K562 (cell line): ENCODE data around the gene STOX1. TPM values are rescaled to one million over a fixed set of nuclear protein-coding genes. Genes with fewer than 3 reads are reported as not detected.

ENCODE experiments used
- BCLAF1 ChIP-seq, 2 experiments: fragments of 450-650 bp in 1 of 2; IDR thresholded peaks; 2 replicates each; pipeline ENCODE4 v1.6.1; 2011 to 2017; ENCODE audit warnings: low read depth in 2 of 2, antibody characterized with exemption in 1 of 2, borderline replicate concordance in 1 of 2, low read length in 1 of 2, mild to moderate bottlenecking in 1 of 2, mixed read lengths in 1 of 2; ENCODE audit not compliant: control insufficient read depth in 1 of 2
- CC2D1A ChIP-seq: fragments of 450-650 bp; IDR thresholded peaks from 2 replicates; pipeline ENCODE4 v1.6.1; 2017; ENCODE audit warnings: mild to moderate bottlenecking
- ETV5 ChIP-seq: sonication (generic); formaldehyde crosslinking; IDR thresholded peaks from 2 replicates; pipeline ENCODE4 v1.4.0; 2020; ENCODE audit warnings: low read depth, mild to moderate bottlenecking, missing genetic modification reagents
- FOSL1 ChIP-seq: fragments of 200-800 bp; sonication (Bioruptor generic); conservative IDR thresholded peaks from 2 replicates; pipeline ENCODE4 v1.6.1; 2016; ENCODE audit warnings: missing genetic modification characterization, missing compliant biosample characterization
- HMG20A ChIP-seq: fragments of 450-650 bp; formaldehyde crosslinking; conservative IDR thresholded peaks from 2 replicates; pipeline ENCODE4 v1.4.0; 2020; ENCODE audit warnings: mild to moderate bottlenecking, mixed read lengths
- JUNB ChIP-seq: fragments of 450-650 bp; formaldehyde crosslinking; conservative IDR thresholded peaks from 2 replicates; pipeline ENCODE4 v1.4.0; 2020; ENCODE audit warnings: mild to moderate bottlenecking
- MAFF ChIP-seq: IDR thresholded peaks from 2 replicates; pipeline ENCODE4 v1.6.1; 2012; ENCODE audit warnings: low read length, improper control_type of control experiment
- NEUROD1 ChIP-seq: fragments of 150-350 bp; IDR thresholded peaks from 2 replicates; pipeline ENCODE4 v1.6.1; 2014; ENCODE audit warnings: borderline replicate concordance, low read length, low read depth; ENCODE audit not compliant: partially characterized antibody
- NR2C2 ChIP-seq, 2 experiments: fragments of 200-800 bp in 1 of 2; sonication (Bioruptor generic) in 1 of 2; sonication (generic) in 1 of 2; formaldehyde crosslinking in 1 of 2; IDR thresholded peaks; 2 replicates each; pipeline versions ENCODE4 v1.6.1 to v1.8.0; 2016 to 2022; ENCODE audit warnings: mild to moderate bottlenecking in 1 of 2, missing compliant biosample characterization in 1 of 2, missing genetic modification characterization in 1 of 2, missing genetic modification reagents in 1 of 2
- NR3C1 ChIP-seq: sonication (generic); formaldehyde crosslinking; IDR thresholded peaks from 2 replicates; pipeline ENCODE4 v1.8.1; 2022; ENCODE audit warnings: missing genetic modification reagents
- PHTF2 ChIP-seq: fragments of 250-450 bp; sonication (Bioruptor Pico); IDR thresholded peaks from 2 replicates; pipeline ENCODE4 v1.5.0; 2021; ENCODE audit warnings: mild to moderate bottlenecking
- PRPF4 ChIP-seq: fragments of 200-400 bp; formaldehyde crosslinking; IDR thresholded peaks from one replicate; pipeline ENCODE4 v1.6.1; 2017; ENCODE audit warnings: low read length, low read depth, mild to moderate bottlenecking; ENCODE audit not compliant: insufficient read depth, poor library complexity, severe bottlenecking
- RB1 ChIP-seq: fragments of 450-650 bp; IDR thresholded peaks from 2 replicates; pipeline ENCODE4 v1.6.1; 2017; ENCODE audit warnings: low read depth, mild to moderate bottlenecking
- SETDB1 ChIP-seq: IDR thresholded peaks from one replicate; pipeline ENCODE4 v1.6.1; 2012; ENCODE audit warnings: low read length, control low read depth, inconsistent platforms
- SOX6 ChIP-seq: fragments of 450-650 bp; IDR thresholded peaks from 2 replicates; pipeline ENCODE4 v1.6.1; 2014; ENCODE audit warnings: mild to moderate bottlenecking
- SPI1 ChIP-seq: IDR thresholded peaks from 2 replicates; pipeline ENCODE4 v1.6.1; 2011; ENCODE audit warnings: low read depth, low read length, control low read depth, borderline replicate concordance
- TCF15 ChIP-seq: fragments of 250-450 bp; sonication (Bioruptor Pico); IDR thresholded peaks from 2 replicates; pipeline ENCODE4 v1.8.0; 2022; ENCODE audit warnings: moderate library complexity, mild to moderate bottlenecking, inconsistent platforms
- VEZF1 ChIP-seq: fragments of 200-800 bp; sonication (Bioruptor generic); IDR thresholded peaks from 2 replicates; pipeline ENCODE4 v1.6.1; 2017; ENCODE audit warnings: missing genetic modification characterization, missing compliant biosample characterization
- ZC3H4 ChIP-seq: sonication (generic); formaldehyde crosslinking; IDR thresholded peaks from 2 replicates; pipeline ENCODE4 v1.9.0; 2021; ENCODE audit warnings: missing genetic modification reagents, borderline replicate concordance
- ZEB2 ChIP-seq: fragments of 450-650 bp; IDR thresholded peaks from 2 replicates; pipeline ENCODE4 v1.6.1; 2016
- ZKSCAN1 ChIP-seq: fragments of 150-350 bp; IDR thresholded peaks from 2 replicates; pipeline ENCODE4 v1.6.1; 2016; ENCODE audit warnings: low read depth, low read length
- ZNF165 ChIP-seq: fragments of 250-450 bp; sonication (Bioruptor Pico); IDR thresholded peaks from 2 replicates; pipeline ENCODE4 v1.4.0; 2020; ENCODE audit warnings: borderline replicate concordance
- ZNF444 ChIP-seq: fragments of 250-450 bp; sonication (Bioruptor Pico); IDR thresholded peaks from 2 replicates; pipeline ENCODE4 v1.4.0; 2020; ENCODE audit warnings: mild to moderate bottlenecking, moderate library complexity
- ZNF507 ChIP-seq: conservative IDR thresholded peaks from 2 replicates; pipeline ENCODE4 v1.6.1; 2017; ENCODE audit warnings: missing genetic modification characterization, missing compliant biosample characterization
- polyA plus RNA-seq, 8 experiments: library from polyadenylated mRNA; depleted of rRNA in 4 of 8; stranded (reverse) in 5 of 8; unstranded in 3 of 8; fragments of >200 nt; fragmentation: Nextera tagmentation in 2 of 8; fragmentation: Illumina TruSeq in 1 of 8; extraction: Ambion mirVana in 2 of 8; extraction: Trizol in 1 of 8; gene quantifications; 2 replicates each; pipeline versions ENCODE4 v1.2.1 to v1.2.3, GENCODE V29; 2011 to 2014; ENCODE audit warnings: inconsistent platforms in 1 of 8, missing spikeins in 1 of 8
- total RNA-seq, 7 experiments: library from RNA; depleted of rRNA in 6 of 7; stranded (reverse); fragments of >200 nt in 6 of 7; fragmentation: Illumina TruSeq in 2 of 7; extraction: Trizol in 2 of 7; gene quantifications; 2 replicates each; pipeline versions ENCODE4 v1.2.1 to v1.2.3, GENCODE V29; 2011 to 2021; ENCODE audit warnings: low replicate concordance in 1 of 7

STOX1 gene
- total and polyA plus RNA-seq, 9 of the 15 experiments (the other 6 are each of a cell fraction or from before 2014, with no cell fraction given), result 0.09 to 0.87 (median 0.29) TPM

GRCh38 chr10:68901105-68901927 is 74.0 kb downstream of the STOX1 start, which contains the start of gene DDX50 (continued):
- no peak for TF ChIP-seq BCLAF1 (IDR thresholded peaks at IDR 0.05; ENCODE audit: borderline replicate concordance in 1 of 2, control insufficient read depth in 1 of 2, low read depth in 2 of 2, low read length in 1 of 2)
- TF ChIP-seq NR3C1 (CRISPR knock-in tag), result no peak; the same call in 1 of the 2 replicates
- no peak for TF ChIP-seq MAFF
- peak; percentile 24 for TF ChIP-seq SOX6
- TF ChIP-seq TCF15, result no peak
- TF ChIP-seq FOSL1 (tag), result peak; percentile 66
- no peak for TF ChIP-seq JUNB (CRISPR knock-in tag)
- no peak for TF ChIP-seq ZNF507 (tag)
- peak; percentile 89 for TF ChIP-seq VEZF1 (CRISPR knock-in tag)
- no peak for TF ChIP-seq ZNF444 (CRISPR knock-in tag)
- no peak for TF ChIP-seq ZKSCAN1
- TF ChIP-seq RB1, result peak; percentile 11; the same call in 1 of the 2 replicates
- TF ChIP-seq ZEB2, result no peak
- TF ChIP-seq ZNF165 (CRISPR knock-in tag), result no peak
- TF ChIP-seq PRPF4, result no peak
- TF ChIP-seq NEUROD1, result peak; percentile 91
- no peak for TF ChIP-seq CC2D1A
- no peak; the same call in 1 of the 2 replicates for TF ChIP-seq ZC3H4 (CRISPR knock-in tag)
- TF ChIP-seq HMG20A (CRISPR knock-in tag), result no peak
- peak; percentile 23 for TF ChIP-seq ETV5 (CRISPR knock-in tag)
- TF ChIP-seq SETDB1, result no peak
- no peak for TF ChIP-seq NR2C2 (CRISPR knock-in tag; IDR thresholded peaks at IDR 0.05)
- TF ChIP-seq NR2C2 (tag; IDR thresholded peaks at IDR 0.05), result peak; percentile 92
- no peak for TF ChIP-seq PHTF2 (CRISPR knock-in tag)
- no peak for TF ChIP-seq SPI1
